ENCODE data around the gene CLMN. TPM values are rescaled to one million over a fixed set of nuclear protein-coding genes. Genes with fewer than 3 reads are reported as not detected.

CLMN gene
- total RNA-seq, 1 donor from 2014 or later, result 7.7 TPM

GRCh38 chr14:95134304-95134933 is 185.3 kb downstream of the CLMN start:
- Mint-ChIP-seq H3K27me3 (ENCODE audit: low read depth) (no peaks in the 10 kb centered on the region), H3K27ac (ENCODE audit: unreplicated experiment) (peak overlapping the region; percentile 76), H3K4me3 (peak overlapping the region; percentile 45), H3K4me1 (peaks cover 73% of the 10 kb centered on the region), H3K36me3 (ENCODE audit: low read depth) (peaks cover 6% of the 10 kb centered on the region), H3K9me3 (no peaks in the 10 kb centered on the region)
- DNase-seq (ENCODE audit: low read depth, low spot score), result no peak
- TF ChIP-seq, protein P1, sequence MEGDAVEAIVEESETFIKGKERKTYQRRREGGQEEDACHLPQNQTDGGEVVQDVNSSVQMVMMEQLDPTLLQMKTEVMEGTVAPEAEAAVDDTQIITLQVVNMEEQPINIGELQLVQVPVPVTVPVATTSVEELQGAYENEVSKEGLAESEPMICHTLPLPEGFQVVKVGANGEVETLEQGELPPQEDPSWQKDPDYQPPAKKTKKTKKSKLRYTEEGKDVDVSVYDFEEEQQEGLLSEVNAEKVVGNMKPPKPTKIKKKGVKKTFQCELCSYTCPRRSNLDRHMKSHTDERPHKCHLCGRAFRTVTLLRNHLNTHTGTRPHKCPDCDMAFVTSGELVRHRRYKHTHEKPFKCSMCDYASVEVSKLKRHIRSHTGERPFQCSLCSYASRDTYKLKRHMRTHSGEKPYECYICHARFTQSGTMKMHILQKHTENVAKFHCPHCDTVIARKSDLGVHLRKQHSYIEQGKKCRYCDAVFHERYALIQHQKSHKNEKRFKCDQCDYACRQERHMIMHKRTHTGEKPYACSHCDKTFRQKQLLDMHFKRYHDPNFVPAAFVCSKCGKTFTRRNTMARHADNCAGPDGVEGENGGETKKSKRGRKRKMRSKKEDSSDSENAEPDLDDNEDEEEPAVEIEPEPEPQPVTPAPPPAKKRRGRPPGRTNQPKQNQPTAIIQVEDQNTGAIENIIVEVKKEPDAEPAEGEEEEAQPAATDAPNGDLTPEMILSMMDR (conservative IDR thresholded peaks at IDR 0.05), result no peak

DNA sequence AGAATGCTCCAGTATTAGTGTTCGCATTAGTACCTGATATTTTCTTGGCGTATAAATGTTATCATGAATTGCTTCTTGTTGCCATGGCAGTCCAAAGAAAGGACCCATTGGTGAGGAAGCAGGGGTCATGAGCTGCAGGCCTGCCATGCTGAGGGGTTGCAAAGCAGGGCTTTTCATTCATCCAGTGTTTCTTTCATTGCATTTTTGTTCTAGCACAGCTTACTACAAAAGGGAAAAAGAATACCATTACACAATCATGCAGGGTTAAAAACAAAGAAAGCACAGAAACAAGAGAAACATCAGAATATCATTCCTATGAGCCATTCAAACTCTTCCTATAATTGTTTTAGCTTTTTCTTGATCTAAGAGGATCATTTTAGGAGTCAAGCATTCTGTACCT is 186.4 kb downstream of the CLMN start:
- H3K4me3 Mint-ChIP-seq, result peak overlapping the region; percentile 88

GRCh38 chr14:95132760-95133159 is 186.9 kb downstream of the CLMN start:
- Mint-ChIP-seq H3K27ac (ENCODE audit: unreplicated experiment) (peak overlapping the region; percentile 96), H3K9me3 (no peaks in the 10 kb centered on the region), H3K36me3 (ENCODE audit: low read depth) (peaks cover 10% of the 10 kb centered on the region), H3K27me3 (ENCODE audit: low read depth) (no peaks in the 10 kb centered on the region), H3K4me3 (peak overlapping the region; percentile 88), H3K4me1 (peaks cover 64% of the 10 kb centered on the region)
- DNase-seq (ENCODE audit: low read depth, low spot score), result no peak
- TF ChIP-seq, protein P1 (conservative IDR thresholded peaks at IDR 0.05), result no peak

More for the DNA sequence above, 186.4 kb downstream of the CLMN start:
- DNase-seq (ENCODE audit: low read depth, low spot score), result peak; percentile 26
- Mint-ChIP-seq H3K27me3 (ENCODE audit: low read depth) (no peaks in the 10 kb centered on the region), H3K27ac (ENCODE audit: unreplicated experiment) (peak overlapping the region; percentile 96), H3K9me3 (no peaks in the 10 kb centered on the region), H3K4me1 (peaks cover 65% of the 10 kb centered on the region), H3K36me3 (ENCODE audit: low read depth) (peaks cover 9% of the 10 kb centered on the region)
- TF ChIP-seq, protein P1 (conservative IDR thresholded peaks at IDR 0.05), result no peak

Small RNA genes within 50 kb of the gene (microRNA-seq; reads per million reads assigned to microRNA genes)
- 13.0 reads per million, percentile 27 among the genes with 10 or more reads in this experiment for gene MIR3173

Other genes starting within 250 kb of the CLMN start
- gene DICER1, start 162.4 kb downstream of the CLMN start, total RNA-seq, result 104 and 115 TPM in 2 replicates
- gene SYNE3, start 196.7 kb upstream of the CLMN start, total RNA-seq, result 0.82 and 0.96 TPM in 2 replicates
- 62.8 and 69.3 TPM in 2 replicates for gene GLRX5, start 215.1 kb upstream of the CLMN start, total RNA-seq